ENCODE measurements around the gene ZIC1.

Gene ZIC1

DNA sequence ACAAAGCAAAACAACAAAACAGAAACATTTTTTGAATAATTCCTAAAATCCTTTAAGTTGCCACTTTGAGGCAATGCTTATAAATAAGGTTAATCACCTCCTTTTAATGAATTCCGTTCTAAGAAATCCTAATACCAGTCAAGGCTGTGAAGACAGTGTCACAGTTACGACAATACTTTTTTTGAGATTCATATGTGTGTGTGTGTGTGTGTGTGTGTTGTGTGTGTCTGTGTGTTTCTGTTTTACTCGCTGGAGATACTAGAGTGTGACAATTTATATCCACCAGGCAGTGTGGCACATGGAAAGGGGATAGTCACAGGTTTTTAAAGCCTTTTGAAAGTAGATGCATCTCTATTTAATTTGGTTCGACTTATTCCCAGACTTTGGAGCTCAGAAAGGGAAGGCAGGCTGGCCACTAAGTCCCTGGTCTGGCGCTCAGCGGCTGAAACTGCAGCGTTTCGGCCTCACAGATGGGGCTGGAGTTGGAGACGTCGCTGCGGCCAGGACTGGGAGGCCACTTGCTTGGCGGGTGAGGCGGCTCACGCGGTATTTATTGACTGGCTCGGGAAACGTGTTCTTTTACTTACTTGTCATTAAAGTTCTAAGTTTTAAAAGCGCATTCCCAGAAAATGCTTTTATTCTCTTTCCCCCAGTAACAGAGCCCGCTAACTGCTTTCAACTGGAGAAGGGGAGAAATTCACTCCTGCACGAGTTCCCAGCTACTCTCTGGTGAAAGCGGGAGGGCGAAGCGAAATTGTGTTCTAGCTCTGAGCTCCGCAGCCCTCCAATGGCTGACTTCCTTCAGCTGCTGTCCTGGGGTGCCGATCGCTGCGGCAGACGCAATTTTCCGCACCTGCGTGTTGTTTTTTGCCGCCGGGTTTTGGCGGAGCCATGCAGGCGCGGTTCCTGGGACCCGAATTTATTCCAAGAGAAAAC, 13.7 kb downstream of the ZIC1 start:
- TF ChIP-seq ZNF76 (tag by site-specific recombination; IDR thresholded peaks at IDR 0.05; ENCODE audit: borderline replicate concordance, low read depth) = no peak
- TF ChIP-seq ZBTB49 (tag by site-specific recombination; IDR thresholded peaks at IDR 0.05; ENCODE audit: low read depth) = no peak
- no peak for TF ChIP-seq ZNF561 (tag by site-specific recombination; IDR thresholded peaks at IDR 0.05; ENCODE audit: borderline replicate concordance)
- no peak for TF ChIP-seq ZNF398 (tag by site-specific recombination; IDR thresholded peaks at IDR 0.05)
- no peak for TF ChIP-seq ZNF202 (tag by site-specific recombination; IDR thresholded peaks at IDR 0.05; ENCODE audit: borderline replicate concordance)
- no peak for TF ChIP-seq KLF1 (tag by site-specific recombination; IDR thresholded peaks at IDR 0.05)
- no peak for TF ChIP-seq SETDB1 (IDR thresholded peaks at IDR 0.05; ENCODE audit: insufficient read length, low read length)
- no peak for TF ChIP-seq ZNF114 (tag by site-specific recombination; IDR thresholded peaks at IDR 0.05)
- TF ChIP-seq, protein P1, sequence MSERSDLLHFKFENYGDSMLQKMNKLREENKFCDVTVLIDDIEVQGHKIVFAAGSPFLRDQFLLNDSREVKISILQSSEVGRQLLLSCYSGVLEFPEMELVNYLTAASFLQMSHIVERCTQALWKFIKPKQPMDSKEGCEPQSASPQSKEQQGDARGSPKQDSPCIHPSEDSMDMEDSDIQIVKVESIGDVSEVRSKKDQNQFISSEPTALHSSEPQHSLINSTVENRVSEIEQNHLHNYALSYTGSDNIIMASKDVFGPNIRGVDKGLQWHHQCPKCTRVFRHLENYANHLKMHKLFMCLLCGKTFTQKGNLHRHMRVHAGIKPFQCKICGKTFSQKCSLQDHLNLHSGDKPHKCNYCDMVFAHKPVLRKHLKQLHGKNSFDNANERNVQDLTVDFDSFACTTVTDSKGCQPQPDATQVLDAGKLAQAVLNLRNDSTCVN (tag by site-specific recombination; optimal IDR thresholded peaks at IDR 0.05) = no peak
- no peak for TF ChIP-seq AEBP2 (tag by site-specific recombination; IDR thresholded peaks at IDR 0.05; ENCODE audit: borderline replicate concordance)
- TF ChIP-seq ZFHX2 (tag by site-specific recombination; conservative IDR thresholded peaks at IDR 0.05) = no peak
- TF ChIP-seq FEZF1 (tag by site-specific recombination; IDR thresholded peaks at IDR 0.05) = no peak
- no peak for TF ChIP-seq ZNF311 (tag by site-specific recombination; IDR thresholded peaks at IDR 0.05; ENCODE audit: borderline replicate concordance)
- TF ChIP-seq ZNF560 (tag by site-specific recombination; IDR thresholded peaks at IDR 0.05; ENCODE audit: borderline replicate concordance) = no peak
- no peak for TF ChIP-seq ZNF19 (tag by site-specific recombination; IDR thresholded peaks at IDR 0.05; ENCODE audit: low read depth)
- TF ChIP-seq ZNF266 (tag by site-specific recombination; IDR thresholded peaks at IDR 0.05; ENCODE audit: low read depth) = no peak
- TF ChIP-seq ZNF391 (tag by site-specific recombination; IDR thresholded peaks at IDR 0.05; ENCODE audit: borderline replicate concordance, low read depth) = no peak
- TF ChIP-seq ZNF184 (tag by site-specific recombination; IDR thresholded peaks at IDR 0.05) = no peak
- no peak for TF ChIP-seq HOXC10 (CRISPR knock-in tag; IDR thresholded peaks at IDR 0.05)
- TF ChIP-seq ZNF10 (tag by site-specific recombination; IDR thresholded peaks at IDR 0.05) = no peak
- ChIA-PET POLR2A (no interaction called here), CTCF (no interaction called here)
- H3K9me3 ChIP-seq (ENCODE audit: control insufficient read depth, insufficient read depth, low read depth, low read length) = no peaks in the 10 kb centered on the region
- no peaks in the 10 kb centered on the region for H3K36me3 ChIP-seq (ENCODE audit: control insufficient read depth in 2 of 2, insufficient read depth in 1 of 2, low read length in 2 of 2)
- H3K4me3 ChIP-seq (ENCODE audit: low read depth, low read length) = no peak overlapping the region
- no peak overlapping the region for H3K27ac ChIP-seq (ENCODE audit: extremely low read depth, low read depth, low read length)
- H3K4me1 ChIP-seq (ENCODE audit: control insufficient read depth, insufficient read depth, low read length) = no peaks in the 10 kb centered on the region

Measured in HEK293 (cell line).